Neural cell (in vitro differentiated cells): ENCODE results near the gene GLS2. TPM values are rescaled to one million over a fixed set of nuclear protein-coding genes. Genes with fewer than 3 reads are reported as not detected.

Experiments
- H2AFZ ChIP-seq: fragments of 200-600, 300-800 bp; sonication (generic), shearing (Covaris generic); 2 replicates; pipeline ENCODE4 v1.6.0; 2014; ENCODE audit warnings: low read depth, mild to moderate bottlenecking, antibody characterized with exemption, low read length, moderate library complexity
- H3F3A ChIP-seq: fragments of 200-600 bp; shearing (Covaris generic); 2 replicates; pipeline ENCODE4 v1.6.1; 2016; ENCODE audit warnings: mild to moderate bottlenecking, moderate library complexity, mixed read lengths, antibody characterized with exemption, low read length; ENCODE audit not compliant: insufficient read depth, poor library complexity, severe bottlenecking
- H3K27ac ChIP-seq: fragments of 200-600, 300-800 bp; sonication (generic), shearing (Covaris generic); 2 replicates; pipeline ENCODE4 v1.5.1; 2014; ENCODE audit warnings: mild to moderate bottlenecking, low read length, moderate library complexity
- H3K27me3 ChIP-seq: fragments of 300-800, 200-600 bp; sonication (generic), shearing (Covaris generic); 2 replicates; pipeline ENCODE4 v1.6.0; 2014; ENCODE audit warnings: mild to moderate bottlenecking, low read depth, low read length, moderate library complexity; ENCODE audit not compliant: insufficient read depth
- H3K36me3 ChIP-seq: fragments of 300-800, 200-600 bp; sonication (generic), shearing (Covaris generic); 2 replicates; pipeline ENCODE4 v1.5.1; 2014; ENCODE audit warnings: mild to moderate bottlenecking, antibody characterized with exemption, low read length, moderate library complexity; ENCODE audit not compliant: insufficient read depth
- H3K4me2 ChIP-seq: fragments of 300-800, 200-600 bp; sonication (generic), shearing (Covaris generic); 2 replicates; pipeline ENCODE4 v1.6.0; 2014; ENCODE audit warnings: mild to moderate bottlenecking, low read length
- H3K4me3 ChIP-seq: fragments of 300-800, 200-600 bp; sonication (generic), shearing (Covaris generic); 2 replicates; pipeline ENCODE4 v1.5.1; 2014; ENCODE audit warnings: mild to moderate bottlenecking, low read length, moderate library complexity
- H3K79me2 ChIP-seq: fragments of 200-600 bp; shearing (Covaris generic); replicated peaks from 2 replicates; pipeline ENCODE4 v1.6.0; 2014; ENCODE audit warnings: mild to moderate bottlenecking, low read length, moderate library complexity; ENCODE audit not compliant: insufficient read depth
- H3K9ac ChIP-seq: fragments of 300-800, 200-600 bp; sonication (generic), shearing (Covaris generic); 2 replicates; pipeline ENCODE4 v1.6.1; 2016; ENCODE audit warnings: mild to moderate bottlenecking, low read length, mixed read lengths
- H3K9me2 ChIP-seq: fragments of 200-600 bp; shearing (Covaris generic); 2 replicates; pipeline ENCODE4 v1.6.1; 2016; ENCODE audit warnings: mild to moderate bottlenecking, low read length, mixed read lengths; ENCODE audit not compliant: insufficient read depth
- H3K9me3 ChIP-seq: fragments of 200-600, 300-800 bp; sonication (generic), shearing (Covaris generic); 2 replicates; pipeline ENCODE4 v1.6.1; 2016; ENCODE audit warnings: mild to moderate bottlenecking, mixed run types, low read length, moderate library complexity, mixed read lengths
- H4K20me1 ChIP-seq: fragments of 200-600 bp; shearing (Covaris generic); 2 replicates; pipeline ENCODE4 v1.6.1; 2016; ENCODE audit warnings: mild to moderate bottlenecking, mixed run types; ENCODE audit not compliant: insufficient read depth
- EP300 ChIP-seq: fragments of 450-650 bp; conservative IDR thresholded peaks from 2 replicates; pipeline ENCODE4 v1.6.1; 2014; ENCODE audit warnings: antibody characterized with exemption, mild to moderate bottlenecking, moderate library complexity; ENCODE audit not compliant: poor library complexity, severe bottlenecking
- EZH2 ChIP-seq: fragments of 200-600, 300-800 bp; shearing (Covaris generic), sonication (generic); IDR thresholded peaks from 2 replicates; pipeline ENCODE4 v1.6.1; 2014; ENCODE audit warnings: antibody characterized with exemption, low read length, borderline replicate concordance, mild to moderate bottlenecking; ENCODE audit not compliant: insufficient read depth, poor library complexity, severe bottlenecking
- MXI1 ChIP-seq: fragments of 450-650 bp; conservative IDR thresholded peaks from 2 replicates; pipeline ENCODE4 v1.6.1; 2014; ENCODE audit warnings: antibody characterized with exemption, mild to moderate bottlenecking; ENCODE audit not compliant: poor library complexity, severe bottlenecking
- POLR2AphosphoS5 ChIP-seq: IDR thresholded peaks from 2 replicates; pipeline ENCODE4 v1.6.1; 2012
- RAD21 ChIP-seq: fragments of 450-650 bp; conservative IDR thresholded peaks from 2 replicates; pipeline ENCODE4 v1.6.1; 2014; ENCODE audit warnings: antibody characterized with exemption, mild to moderate bottlenecking, moderate library complexity
- SMC3 ChIP-seq: fragments of 450-650 bp; conservative IDR thresholded peaks from 2 replicates; pipeline ENCODE4 v1.6.1; 2014; ENCODE audit warnings: antibody characterized with exemption, mild to moderate bottlenecking, moderate library complexity; ENCODE audit not compliant: poor library complexity
- TAF1 ChIP-seq: IDR thresholded peaks from 2 replicates; pipeline ENCODE4 v1.6.1; 2012; ENCODE audit warnings: low read depth
- polyA plus RNA-seq: library from polyadenylated mRNA; depleted of rRNA; stranded (reverse); fragments of >200 nt; gene quantifications from 2 replicates; pipeline ENCODE4 v1.2.3, GENCODE V29; 2014
- TF ChIP-seq, protein P1 (sequence below): fragments of 450-650 bp; IDR thresholded peaks from 2 replicates; pipeline ENCODE4 v1.5.1; 2014; ENCODE audit warnings: antibody characterized with exemption, mild to moderate bottlenecking, moderate library complexity; ENCODE audit not compliant: poor library complexity, severe bottlenecking
- TF ChIP-seq, protein P2 (sequence below): IDR thresholded peaks from 2 replicates; pipeline ENCODE4 v1.6.1; 2012; ENCODE audit warnings: borderline replicate concordance

GLS2 gene
- polyA plus RNA-seq, 1 donor from 2014 or later: 7.4 TPM

DNA sequence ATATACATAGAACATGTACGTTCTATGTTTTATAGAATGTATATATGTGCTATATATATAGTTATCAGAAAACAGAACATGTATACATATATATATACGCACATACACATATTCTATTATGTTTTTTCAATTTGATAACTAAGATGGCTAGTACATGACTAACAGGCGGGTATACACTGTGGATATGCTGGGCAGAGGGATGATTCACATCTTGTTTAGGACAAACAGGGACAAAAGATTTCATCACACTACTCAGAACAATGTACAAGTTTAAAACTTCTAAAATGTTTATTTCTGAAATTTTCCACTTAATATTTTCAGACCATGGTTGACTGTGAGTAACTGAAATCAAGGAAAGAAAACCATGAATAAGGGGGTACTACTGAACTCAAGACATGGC is 56.1 kb downstream of the GLS2 start:
- no peak for TF ChIP-seq EZH2
- no peak for TF ChIP-seq TAF1
- TF ChIP-seq POLR2AphosphoS5: no peak
- TF ChIP-seq, protein P1, sequence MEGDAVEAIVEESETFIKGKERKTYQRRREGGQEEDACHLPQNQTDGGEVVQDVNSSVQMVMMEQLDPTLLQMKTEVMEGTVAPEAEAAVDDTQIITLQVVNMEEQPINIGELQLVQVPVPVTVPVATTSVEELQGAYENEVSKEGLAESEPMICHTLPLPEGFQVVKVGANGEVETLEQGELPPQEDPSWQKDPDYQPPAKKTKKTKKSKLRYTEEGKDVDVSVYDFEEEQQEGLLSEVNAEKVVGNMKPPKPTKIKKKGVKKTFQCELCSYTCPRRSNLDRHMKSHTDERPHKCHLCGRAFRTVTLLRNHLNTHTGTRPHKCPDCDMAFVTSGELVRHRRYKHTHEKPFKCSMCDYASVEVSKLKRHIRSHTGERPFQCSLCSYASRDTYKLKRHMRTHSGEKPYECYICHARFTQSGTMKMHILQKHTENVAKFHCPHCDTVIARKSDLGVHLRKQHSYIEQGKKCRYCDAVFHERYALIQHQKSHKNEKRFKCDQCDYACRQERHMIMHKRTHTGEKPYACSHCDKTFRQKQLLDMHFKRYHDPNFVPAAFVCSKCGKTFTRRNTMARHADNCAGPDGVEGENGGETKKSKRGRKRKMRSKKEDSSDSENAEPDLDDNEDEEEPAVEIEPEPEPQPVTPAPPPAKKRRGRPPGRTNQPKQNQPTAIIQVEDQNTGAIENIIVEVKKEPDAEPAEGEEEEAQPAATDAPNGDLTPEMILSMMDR: no peak
- TF ChIP-seq SMC3: no peak
- no peak for TF ChIP-seq MXI1
- TF ChIP-seq, protein P2, sequence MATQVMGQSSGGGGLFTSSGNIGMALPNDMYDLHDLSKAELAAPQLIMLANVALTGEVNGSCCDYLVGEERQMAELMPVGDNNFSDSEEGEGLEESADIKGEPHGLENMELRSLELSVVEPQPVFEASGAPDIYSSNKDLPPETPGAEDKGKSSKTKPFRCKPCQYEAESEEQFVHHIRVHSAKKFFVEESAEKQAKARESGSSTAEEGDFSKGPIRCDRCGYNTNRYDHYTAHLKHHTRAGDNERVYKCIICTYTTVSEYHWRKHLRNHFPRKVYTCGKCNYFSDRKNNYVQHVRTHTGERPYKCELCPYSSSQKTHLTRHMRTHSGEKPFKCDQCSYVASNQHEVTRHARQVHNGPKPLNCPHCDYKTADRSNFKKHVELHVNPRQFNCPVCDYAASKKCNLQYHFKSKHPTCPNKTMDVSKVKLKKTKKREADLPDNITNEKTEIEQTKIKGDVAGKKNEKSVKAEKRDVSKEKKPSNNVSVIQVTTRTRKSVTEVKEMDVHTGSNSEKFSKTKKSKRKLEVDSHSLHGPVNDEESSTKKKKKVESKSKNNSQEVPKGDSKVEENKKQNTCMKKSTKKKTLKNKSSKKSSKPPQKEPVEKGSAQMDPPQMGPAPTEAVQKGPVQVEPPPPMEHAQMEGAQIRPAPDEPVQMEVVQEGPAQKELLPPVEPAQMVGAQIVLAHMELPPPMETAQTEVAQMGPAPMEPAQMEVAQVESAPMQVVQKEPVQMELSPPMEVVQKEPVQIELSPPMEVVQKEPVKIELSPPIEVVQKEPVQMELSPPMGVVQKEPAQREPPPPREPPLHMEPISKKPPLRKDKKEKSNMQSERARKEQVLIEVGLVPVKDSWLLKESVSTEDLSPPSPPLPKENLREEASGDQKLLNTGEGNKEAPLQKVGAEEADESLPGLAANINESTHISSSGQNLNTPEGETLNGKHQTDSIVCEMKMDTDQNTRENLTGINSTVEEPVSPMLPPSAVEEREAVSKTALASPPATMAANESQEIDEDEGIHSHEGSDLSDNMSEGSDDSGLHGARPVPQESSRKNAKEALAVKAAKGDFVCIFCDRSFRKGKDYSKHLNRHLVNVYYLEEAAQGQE: no peak
- TF ChIP-seq EP300: no peak
- TF ChIP-seq RAD21: no peak
- no peaks in the 10 kb centered on the region for H3K9me3 ChIP-seq
- H3K9ac ChIP-seq: no peak overlapping the region
- no peaks in the 10 kb centered on the region for H3K36me3 ChIP-seq
- no peaks in the 10 kb centered on the region for H3F3A ChIP-seq
- H3K9me2 ChIP-seq: no peaks in the 10 kb centered on the region
- H3K79me2 ChIP-seq: no peaks in the 10 kb centered on the region
- H3K4me3 ChIP-seq: no peak overlapping the region
- no peak overlapping the region for H2AFZ ChIP-seq
- no peaks in the 10 kb centered on the region for H4K20me1 ChIP-seq
- H3K27ac ChIP-seq: no peak overlapping the region
- H3K4me2 ChIP-seq: no peak overlapping the region
- no peaks in the 10 kb centered on the region for H3K27me3 ChIP-seq

DNA sequence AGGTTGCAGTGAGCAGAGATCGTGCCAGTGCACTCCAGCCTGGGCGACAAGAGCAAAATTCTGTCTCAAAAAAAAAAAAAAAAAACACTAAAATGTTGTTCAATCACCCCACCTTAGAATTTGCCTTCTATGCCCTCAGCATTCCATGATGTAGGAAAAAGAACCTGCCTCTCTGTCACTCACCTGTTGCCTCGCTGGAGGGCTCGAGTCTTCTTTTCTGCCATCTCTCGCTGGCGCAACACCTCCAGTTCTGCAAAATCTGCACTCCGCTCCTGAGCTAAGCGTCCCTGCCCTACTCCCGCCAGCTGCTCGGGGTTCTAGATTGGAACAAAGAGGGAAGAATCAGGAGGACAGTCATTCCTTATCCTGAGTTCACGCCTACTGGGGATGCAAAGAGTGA is 56.7 kb downstream of the GLS2 start:
- no peak overlapping the region for H3K4me2 ChIP-seq
- no peak overlapping the region for H3K9ac ChIP-seq
- H3K36me3 ChIP-seq: no peaks in the 10 kb centered on the region
- no peak overlapping the region for H3K4me3 ChIP-seq
- H3K79me2 ChIP-seq: no peaks in the 10 kb centered on the region
- no peaks in the 10 kb centered on the region for H3F3A ChIP-seq
- H3K27ac ChIP-seq: no peak overlapping the region
- H3K9me2 ChIP-seq: no peaks in the 10 kb centered on the region
- no peak overlapping the region for H2AFZ ChIP-seq
- no peak for TF ChIP-seq SMC3
- no peak for TF ChIP-seq EZH2
- TF ChIP-seq EP300: no peak
- H3K27me3 ChIP-seq: no peaks in the 10 kb centered on the region
- no peaks in the 10 kb centered on the region for H3K9me3 ChIP-seq
- H4K20me1 ChIP-seq: no peaks in the 10 kb centered on the region

DNA sequence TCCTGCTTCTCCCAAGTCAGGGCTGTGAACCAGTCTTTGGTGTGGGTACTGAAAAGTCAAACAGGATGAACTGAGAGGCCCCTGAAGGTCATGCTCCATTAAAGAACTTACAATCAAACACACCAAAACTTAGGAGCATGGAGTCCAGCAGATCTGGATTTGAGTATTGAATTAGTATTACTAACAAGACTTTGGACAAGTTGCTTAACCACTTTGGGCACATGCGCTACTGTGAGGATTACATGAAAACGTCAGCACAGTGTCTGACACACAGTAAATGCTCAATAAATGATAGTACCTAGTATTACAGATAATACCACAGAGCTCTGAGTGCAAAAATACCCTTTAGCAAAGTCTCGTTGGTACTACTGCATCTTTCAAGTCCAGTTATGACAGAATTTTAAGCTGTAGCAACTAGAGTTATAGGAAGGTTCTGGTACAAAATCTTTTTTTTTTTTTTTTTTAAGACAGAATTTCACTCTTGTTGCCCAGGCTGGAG is 62.0 kb downstream of the GLS2 start:
- Histone ChIP-seq H3K36me3 (no peaks in the 10 kb centered on the region), H4K20me1 (no peaks in the 10 kb centered on the region), H3K27ac (no peak overlapping the region), H3K4me2 (no peak overlapping the region), H3K27me3 (no peaks in the 10 kb centered on the region), H3F3A (no peaks in the 10 kb centered on the region), H3K4me3 (no peak overlapping the region), H2AFZ (no peak overlapping the region), H3K9me3 (no peaks in the 10 kb centered on the region), H3K9ac (no peak overlapping the region), H3K9me2 (no peaks in the 10 kb centered on the region), H3K79me2 (no peaks in the 10 kb centered on the region)
- TF ChIP-seq SMC3 (no peak), POLR2AphosphoS5 (no peak), RAD21 (no peak), EZH2 (no peak), EP300 (no peak), MXI1 (no peak)
- TF ChIP-seq, protein P2: no peak
- TF ChIP-seq, protein P1: no peak
